Activated CD4-positive, alpha-beta T cell treated with anti-CD3 and anti-CD28 coated beads for 1 hour (primary cell): ENCODE data around the gene ZBTB3.
"Not testable (repeated sequence)": the region's sequence is repeated elsewhere in the genome, so short reads cannot be mapped to it uniquely, and the experiment has no call there.

ENCODE experiments used
- DNase-seq: peaks from one replicate; pipeline ENCODE4 v3.0.0-alpha.2; 2020

The ZBTB3 gene

GRCh38 chr11:62753736-62754603 is at the start of gene ZBTB3:
Gene ZBTB3, minus strand, starts transcription at chr11:62754160. Its CDS starts 496 bp downstream, at chr11:62753664.
- DNase-seq, result peak; percentile 91

- no peak for DNase-seq
Measured at GRCh38 chr11:62801071-62801470, 47.1 kb upstream of the ZBTB3 start.

GRCh38 chr11:62799486-62799885 is 45.5 kb upstream of the ZBTB3 start:
- no peak for DNase-seq

GRCh38 chr11:62796281-62796680 is 42.3 kb upstream of the ZBTB3 start:
- DNase-seq, result no peak

GRCh38 chr11:62794201-62794775 is 40.3 kb upstream of the ZBTB3 start:
- no peak for DNase-seq

GRCh38 chr11:62792202-62792575 is 38.2 kb upstream of the ZBTB3 start:
- DNase-seq, result no peak

GRCh38 chr11:62791501-62792201 is 37.7 kb upstream of the ZBTB3 start, which contains the start of gene TMEM223:
Gene TMEM223, minus strand, starts transcription at chr11:62792006. Its CDS starts 12 bp downstream, at chr11:62791994.
- peak; percentile 82 for DNase-seq

GRCh38 chr11:62789576-62789975 is 35.6 kb upstream of the ZBTB3 start:
- no peak for DNase-seq

GRCh38 chr11:62788991-62789390 is 35.0 kb upstream of the ZBTB3 start:
- no peak for DNase-seq

GRCh38 chr11:62787005-62787759 is 33.2 kb upstream of the ZBTB3 start, which contains the start of gene TMEM179B:
Gene TMEM179B, plus strand, starts transcription at chr11:62787402. Its CDS starts 30 bp downstream, at chr11:62787432.
- peak; percentile 95 for DNase-seq

- DNase-seq, result peak; percentile 73
Measured at GRCh38 chr11:62786318-62787004, 32.5 kb upstream of the ZBTB3 start.

GRCh38 chr11:62782753-62783152 is 28.8 kb upstream of the ZBTB3 start:
- no peak for DNase-seq

GRCh38 chr11:62778441-62778840 is 24.5 kb upstream of the ZBTB3 start:
- DNase-seq, result no peak

- DNase-seq, result no peak
Measured at GRCh38 chr11:62777389-62777788, 23.4 kb upstream of the ZBTB3 start.

GRCh38 chr11:62775646-62776045 is 21.7 kb upstream of the ZBTB3 start:
- no peak for DNase-seq

GRCh38 chr11:62774407-62774806 is 20.4 kb upstream of the ZBTB3 start:
- DNase-seq, result no peak

- DNase-seq, result peak; percentile 84
Measured at GRCh38 chr11:62771144-62772021, 17.4 kb upstream of the ZBTB3 start, which contains the start of gene TAF6L. Gene TAF6L, plus strand, starts transcription at chr11:62771396. Its CDS starts 4,388 bp downstream, at chr11:62775784.

- DNase-seq, result no peak
Measured at GRCh38 chr11:62770778-62771143, 16.8 kb upstream of the ZBTB3 start.

GRCh38 chr11:62760867-62761227 is 6.9 kb upstream of the ZBTB3 start:
- DNase-seq, result not testable (repeated sequence)

- DNase-seq, result no peak
Measured at GRCh38 chr11:62757846-62758788, 4.2 kb upstream of the ZBTB3 start.
